Parathyroid adenoma (tissue), 2 donors: ENCODE data around the gene DPH7.
"Not testable (repeated sequence)": the region's sequence is repeated elsewhere in the genome, so short reads cannot be mapped to it uniquely, and the experiment has no call there.

Experiments used
- H2AFZ ChIP-seq: fragments of 300-600 bp; sonication (generic); one replicate; pipeline ENCODE4 v1.7.0; 2017; ENCODE audit warnings: antibody characterized with exemption, mild to moderate bottlenecking
- H3K27ac ChIP-seq: fragments of 300-600 bp; sonication (generic); one replicate; pipeline ENCODE4 v1.7.0; 2017
- H3K27me3 ChIP-seq: fragments of 300-600 bp; sonication (generic); one replicate; pipeline ENCODE4 v1.7.0; 2017; ENCODE audit warnings: low read length; ENCODE audit not compliant: control insufficient read depth, insufficient read depth
- H3K36me3 ChIP-seq: fragments of 300-600 bp; sonication (generic); one replicate; pipeline ENCODE4 v1.7.0; 2017; ENCODE audit warnings: low read length; ENCODE audit not compliant: control insufficient read depth, insufficient read depth
- H3K4me1 ChIP-seq: fragments of 300-600 bp; sonication (generic); one replicate; pipeline ENCODE4 v1.7.0; 2017; ENCODE audit warnings: control low read depth
- H3K4me2 ChIP-seq: fragments of 300-600 bp; sonication (generic); one replicate; pipeline ENCODE4 v1.7.0; 2017; ENCODE audit warnings: low read length
- H3K4me3 ChIP-seq: fragments of 300-600 bp; sonication (generic); one replicate; pipeline ENCODE4 v1.7.0; 2017; ENCODE audit warnings: low read depth, low read length
- H3K79me2 ChIP-seq: fragments of 300-600 bp; sonication (generic); one replicate; pipeline ENCODE4 v1.7.0; 2017; ENCODE audit warnings: control low read depth
- H3K9ac ChIP-seq: fragments of 300-600 bp; sonication (generic); one replicate; pipeline ENCODE4 v1.7.0; 2017; ENCODE audit warnings: mild to moderate bottlenecking
- H3K9me3 ChIP-seq: fragments of 300-600 bp; sonication (generic); one replicate; pipeline ENCODE4 v1.7.0; 2017; ENCODE audit warnings: low read length; ENCODE audit not compliant: control insufficient read depth
- TF ChIP-seq, protein P1 (sequence below): fragments of 300-600 bp; sonication (generic); IDR thresholded peaks from one replicate; pipeline ENCODE4 v1.7.0; 2017; ENCODE audit warnings: antibody characterized with exemption, mild to moderate bottlenecking
- donor health status: primary hyperparathyroidism.

Gene DPH7

DNA sequence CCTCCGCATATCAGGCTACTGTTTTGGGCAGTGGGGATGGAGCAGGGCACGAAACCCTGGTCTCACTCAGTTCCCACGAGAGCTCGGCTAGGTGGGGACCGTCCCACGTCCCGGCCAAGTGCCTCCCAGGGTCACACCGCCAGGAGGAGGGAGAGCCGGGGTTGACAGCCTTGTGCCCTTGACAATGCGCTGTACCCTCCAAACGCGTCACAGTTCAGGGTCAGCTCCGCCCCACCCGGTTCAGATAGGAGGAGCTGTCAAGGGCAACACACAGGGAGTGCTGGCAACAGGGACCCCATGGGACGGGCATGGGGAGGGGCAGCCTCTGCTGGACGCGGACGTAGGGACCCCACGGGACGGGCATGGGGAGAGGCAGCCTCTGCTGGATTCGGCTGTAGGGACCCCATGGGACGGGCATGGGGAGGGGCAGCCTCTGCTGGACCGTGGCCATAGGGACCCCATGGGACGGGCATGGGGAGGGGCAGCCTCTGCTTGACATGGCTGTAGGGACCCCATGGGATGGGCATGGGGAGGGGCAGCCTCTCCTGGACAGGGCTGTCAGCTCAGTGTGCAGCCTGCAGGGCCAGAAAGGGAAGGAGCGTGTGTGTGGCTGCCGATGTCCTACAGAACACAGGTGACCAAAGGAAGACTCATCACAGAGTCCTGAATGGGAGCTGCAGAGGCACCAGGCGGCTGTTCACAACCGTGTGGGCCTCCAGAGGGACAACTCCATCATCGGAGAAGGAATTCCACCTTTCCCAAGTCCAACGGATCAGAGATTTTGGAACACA is 57.9 kb downstream of the DPH7 start:
- Histone ChIP-seq H3K9ac (no peak overlapping the region), H2AFZ (no peak overlapping the region), H3K36me3 (no peaks in the 10 kb centered on the region), H3K4me2 (no peak overlapping the region), H3K79me2 (no peaks in the 10 kb centered on the region), H3K27me3 (no peaks in the 10 kb centered on the region), H3K27ac (no peak overlapping the region), H3K4me3 (no peak overlapping the region), H3K9me3 (no peaks in the 10 kb centered on the region), H3K4me1 (no peaks in the 10 kb centered on the region)
- TF ChIP-seq, protein P1, sequence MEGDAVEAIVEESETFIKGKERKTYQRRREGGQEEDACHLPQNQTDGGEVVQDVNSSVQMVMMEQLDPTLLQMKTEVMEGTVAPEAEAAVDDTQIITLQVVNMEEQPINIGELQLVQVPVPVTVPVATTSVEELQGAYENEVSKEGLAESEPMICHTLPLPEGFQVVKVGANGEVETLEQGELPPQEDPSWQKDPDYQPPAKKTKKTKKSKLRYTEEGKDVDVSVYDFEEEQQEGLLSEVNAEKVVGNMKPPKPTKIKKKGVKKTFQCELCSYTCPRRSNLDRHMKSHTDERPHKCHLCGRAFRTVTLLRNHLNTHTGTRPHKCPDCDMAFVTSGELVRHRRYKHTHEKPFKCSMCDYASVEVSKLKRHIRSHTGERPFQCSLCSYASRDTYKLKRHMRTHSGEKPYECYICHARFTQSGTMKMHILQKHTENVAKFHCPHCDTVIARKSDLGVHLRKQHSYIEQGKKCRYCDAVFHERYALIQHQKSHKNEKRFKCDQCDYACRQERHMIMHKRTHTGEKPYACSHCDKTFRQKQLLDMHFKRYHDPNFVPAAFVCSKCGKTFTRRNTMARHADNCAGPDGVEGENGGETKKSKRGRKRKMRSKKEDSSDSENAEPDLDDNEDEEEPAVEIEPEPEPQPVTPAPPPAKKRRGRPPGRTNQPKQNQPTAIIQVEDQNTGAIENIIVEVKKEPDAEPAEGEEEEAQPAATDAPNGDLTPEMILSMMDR, result no peak

GRCh38 chr9:137519553-137519952 is 59.2 kb downstream of the DPH7 start:
- Histone ChIP-seq H3K27me3 (no peaks in the 10 kb centered on the region), H3K36me3 (no peaks in the 10 kb centered on the region), H2AFZ (no peak overlapping the region), H3K9ac (no peak overlapping the region), H3K9me3 (no peaks in the 10 kb centered on the region), H3K27ac (no peak overlapping the region), H3K4me2 (no peak overlapping the region), H3K79me2 (no peaks in the 10 kb centered on the region), H3K4me3 (no peak overlapping the region), H3K4me1 (no peaks in the 10 kb centered on the region)
- TF ChIP-seq, protein P1, result no peak

DNA sequence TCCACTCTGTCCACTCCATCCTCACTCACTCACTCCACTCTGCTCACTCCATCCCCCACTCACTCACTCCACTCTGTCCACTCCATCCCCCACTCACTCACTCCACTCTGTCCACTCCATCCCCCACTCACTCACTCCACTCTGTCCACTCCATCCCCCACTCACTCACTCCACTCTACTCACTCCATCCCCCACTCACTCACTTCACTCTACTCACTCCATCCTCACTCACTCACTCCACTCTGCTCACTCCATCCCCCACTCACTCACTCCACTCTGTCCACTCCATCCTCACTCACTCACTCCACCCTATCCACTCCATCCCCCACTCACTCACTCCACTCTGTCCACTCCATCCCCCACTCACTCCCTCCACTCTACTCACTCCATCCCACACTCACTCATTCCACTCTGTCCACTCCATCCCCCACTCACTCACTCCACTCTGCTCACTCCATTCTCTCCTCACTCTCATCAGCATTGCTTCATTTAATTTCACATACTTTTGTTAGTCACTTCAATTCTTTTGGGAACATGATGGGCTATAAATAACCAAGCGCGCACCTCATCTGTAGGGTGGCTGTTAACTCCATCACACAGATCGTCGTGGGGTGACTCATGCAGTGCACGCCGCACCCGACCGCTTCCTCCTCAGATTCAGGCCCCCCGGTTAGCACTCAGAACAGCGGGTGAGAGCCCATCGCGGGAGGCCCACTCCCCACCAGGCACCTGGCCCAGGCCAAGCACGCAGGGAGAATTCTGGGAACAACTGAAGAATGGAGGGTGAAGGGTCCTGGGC is 59.9 kb downstream of the DPH7 start:
- not testable (repeated sequence) for H3K9me3 ChIP-seq, H3K79me2 ChIP-seq, H3K27me3 ChIP-seq, H2AFZ ChIP-seq, H3K9ac ChIP-seq, H3K36me3 ChIP-seq, H3K4me3 ChIP-seq, H3K4me2 ChIP-seq, H3K27ac ChIP-seq, H3K4me1 ChIP-seq

DNA sequence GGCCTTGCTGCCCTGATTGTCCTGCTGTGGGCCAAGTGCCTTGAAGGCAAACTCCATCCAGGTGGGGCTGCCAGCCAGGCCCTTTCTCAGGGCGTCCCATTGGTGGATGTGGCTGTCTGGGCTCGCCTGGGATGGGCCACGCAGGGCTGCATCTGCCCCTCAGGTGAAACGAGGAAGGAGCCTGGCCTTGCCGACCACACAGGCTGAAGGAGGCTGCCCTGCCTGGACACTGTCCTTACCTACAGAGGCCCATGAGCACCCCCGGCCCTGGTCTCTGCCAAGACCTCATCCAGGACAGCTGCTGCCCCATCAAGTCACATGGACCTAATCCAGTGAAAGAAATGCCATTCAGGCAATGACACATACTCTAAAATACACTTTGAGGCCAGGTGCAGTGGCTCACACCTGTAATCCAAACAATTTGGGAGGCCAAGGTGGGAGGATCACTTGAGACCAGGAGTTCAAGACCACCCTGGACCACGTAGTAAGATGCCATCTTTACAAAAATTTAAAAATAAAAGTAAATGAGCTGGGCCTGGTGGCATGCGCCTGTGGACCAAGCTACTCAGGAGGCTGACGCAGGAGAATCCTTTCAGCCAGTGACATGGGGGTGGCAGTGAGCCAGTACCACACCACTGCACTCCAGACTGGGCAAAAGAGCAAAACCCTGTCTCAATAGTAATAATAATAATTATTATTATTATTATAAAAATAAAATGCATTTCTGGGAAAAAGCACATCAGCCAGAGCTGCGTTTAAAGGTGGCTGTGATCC is 62.4 kb downstream of the DPH7 start:
- H3K4me2 ChIP-seq, result no peak overlapping the region
- H3K4me3 ChIP-seq, result no peak overlapping the region

More for the DNA sequence above, 62.4 kb downstream of the DPH7 start:
- TF ChIP-seq, protein P1, result no peak
- Histone ChIP-seq H3K9me3 (no peaks in the 10 kb centered on the region), H3K27ac (no peak overlapping the region), H3K79me2 (no peaks in the 10 kb centered on the region), H2AFZ (no peak overlapping the region), H3K9ac (no peak overlapping the region), H3K36me3 (no peaks in the 10 kb centered on the region), H3K4me1 (no peaks in the 10 kb centered on the region), H3K27me3 (no peaks in the 10 kb centered on the region)
